Testis (tissue), 5 donors: ENCODE data around the gene TMEM106A. TPM values are rescaled to one million over a fixed set of nuclear protein-coding genes. Genes with fewer than 3 reads are reported as not detected.
"Not testable (repeated sequence)": the region's sequence is repeated elsewhere in the genome, so short reads cannot be mapped to it uniquely, and the experiment has no call there.

Experiments
- DNase-seq: peaks from one replicate; pipeline ENCODE4 v3.0.0-alpha.2; 2019
- H3K27ac ChIP-seq, 2 donors: fragments of 200-600 bp; sonication (generic); one replicate each; pipeline ENCODE4 v1.5.1; 2019
- H3K27me3 ChIP-seq: fragments of 200-600 bp; sonication (generic); one replicate; pipeline ENCODE4 v1.5.1; 2019
- H3K36me3 ChIP-seq: fragments of 200-600 bp; sonication (generic); one replicate; pipeline ENCODE4 v1.5.1; 2017; ENCODE audit warnings: low read depth; ENCODE audit errors: missing control alignments
- H3K4me1 ChIP-seq: fragments of 200-600 bp; sonication (generic); one replicate; pipeline ENCODE4 v1.5.1; 2019
- H3K4me3 ChIP-seq, 2 donors: fragments of 200-600 bp; sonication (generic); one replicate each; pipeline ENCODE4 v1.5.1; 2017 to 2019
- H3K9me3 ChIP-seq: fragments of 200-600 bp; sonication (generic); one replicate; pipeline ENCODE4 v1.5.1; 2017
- POLR2A ChIP-seq: fragments of 450-650 bp; IDR thresholded peaks from one replicate; pipeline ENCODE4 v1.6.1; 2017; ENCODE audit warnings: antibody characterized with exemption, mild to moderate bottlenecking, moderate library complexity
- WGBS, 2 donors: methylation state at CpG; one replicate each; pipeline ENCODE4 v1.1.5; 2018; 5-methylcytosine and 5-hydroxymethylcytosine counted together
- intact Hi-C: fragments of 100-400 bp; cut with DNase I; formaldehyde crosslinking; loops from one replicate; pipeline ENCODE4 v1.15.1; 2023; ENCODE audit warnings: low total_unique reads
- long read RNA-seq, 2 donors: transcript quantifications; one replicate each; lab custom pipeline, GENCODE V29; 2026
- polyA plus RNA-seq: library from polyadenylated mRNA; stranded (reverse); fragments of 350-450 nt; fragmentation: Illumina TruSeq; extraction: RNeasy Lipid Tissue Mini Kit (QIAGEN cat#74804); gene quantifications from one replicate; pipeline ENCODE4 v1.2.3, GENCODE V29; 2014; ENCODE audit warnings: low read depth, low replicate concordance; ENCODE audit not compliant: insufficient read depth
- total RNA-seq, 2 donors: library from RNA; depleted of rRNA; stranded (reverse); fragments of >200 nt; gene quantifications; one replicate each; pipeline ENCODE4 v1.2.3, GENCODE V29; 2016
- TF ChIP-seq, protein P1 (sequence below), 3 experiments: fragments of 450-650 bp in 2 of 3; fragments of 200-600 bp in 1 of 3; sonication (generic) in 1 of 3; IDR thresholded peaks; one replicate each; pipeline ENCODE4 v1.5.1; 2016 to 2019; ENCODE audit warnings: antibody characterized with exemption in 3 of 3, mild to moderate bottlenecking in 2 of 3, moderate library complexity in 1 of 3

The TMEM106A gene, protein sequence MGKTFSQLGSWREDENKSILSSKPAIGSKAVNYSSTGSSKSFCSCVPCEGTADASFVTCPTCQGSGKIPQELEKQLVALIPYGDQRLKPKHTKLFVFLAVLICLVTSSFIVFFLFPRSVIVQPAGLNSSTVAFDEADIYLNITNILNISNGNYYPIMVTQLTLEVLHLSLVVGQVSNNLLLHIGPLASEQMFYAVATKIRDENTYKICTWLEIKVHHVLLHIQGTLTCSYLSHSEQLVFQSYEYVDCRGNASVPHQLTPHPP
- total RNA-seq (1 to 10 TPM; 8.4 to 8.7 TPM), polyA plus RNA-seq (11.8 TPM)
- long read RNA-seq, donor 1 = 0 reads
- long read RNA-seq, donor 2 = 0 reads

DNA sequence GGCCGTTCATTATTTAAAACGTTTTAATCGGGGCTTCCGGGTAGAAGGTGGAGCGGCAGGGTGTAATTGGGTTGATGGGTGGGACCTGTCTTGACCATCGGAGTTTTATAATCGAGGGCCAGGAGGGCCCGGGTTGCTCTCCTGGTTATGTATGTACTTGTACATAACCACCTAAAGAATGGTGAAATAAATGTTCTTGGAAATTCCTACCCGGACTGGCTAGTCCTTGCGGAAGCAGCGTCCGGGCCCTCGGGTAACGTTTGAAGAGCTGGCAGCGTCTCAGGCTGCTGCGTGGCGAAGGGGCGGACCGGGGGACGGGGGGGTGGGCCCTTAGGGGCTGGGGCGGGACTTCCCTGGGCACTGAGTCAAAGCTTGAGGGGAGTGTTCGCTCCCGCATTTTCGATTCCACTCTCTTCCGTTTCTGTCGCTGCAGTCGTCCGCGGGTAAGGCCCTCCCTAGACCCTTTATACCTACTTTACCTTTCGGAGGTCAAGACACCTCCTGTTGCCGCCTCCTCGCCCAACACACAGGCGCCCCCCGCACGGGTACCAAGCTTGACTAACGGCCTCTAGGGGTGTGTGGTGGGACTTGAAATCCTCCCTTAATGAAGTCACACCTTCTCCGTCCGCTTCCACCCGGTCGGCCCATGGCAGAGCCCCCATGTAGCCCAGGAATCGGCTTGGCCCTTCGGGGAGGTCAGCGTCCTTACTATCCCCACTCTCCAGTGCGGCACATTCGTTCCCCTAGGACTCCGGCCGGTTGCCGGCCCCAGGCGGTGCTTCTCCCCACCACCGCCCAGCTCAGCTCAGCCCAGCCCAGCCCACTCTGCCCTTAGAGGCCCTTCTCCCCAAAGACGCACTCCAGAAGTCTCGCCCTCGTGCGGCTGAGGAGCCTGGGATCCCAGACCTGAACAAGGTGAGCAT, at the start of gene TMEM106A:
TMEM106A (plus strand) TSS at position 396 of the 923 bp plus-strand sequence. CDS start 1,167 bp downstream, outside the sequence.
- DNase-seq = peak; percentile 73
- intact Hi-C loops = no loop called here
- H3K27me3 ChIP-seq = no peaks in the 10 kb centered on the region
- H3K27ac ChIP-seq = peak within 1 kb of the TSS; percentile 56 to 71
- H3K4me3 ChIP-seq = peak within 1 kb of the TSS; percentile 59 to 69
- TF ChIP-seq POLR2A = no peak
- TF ChIP-seq, protein P1, sequence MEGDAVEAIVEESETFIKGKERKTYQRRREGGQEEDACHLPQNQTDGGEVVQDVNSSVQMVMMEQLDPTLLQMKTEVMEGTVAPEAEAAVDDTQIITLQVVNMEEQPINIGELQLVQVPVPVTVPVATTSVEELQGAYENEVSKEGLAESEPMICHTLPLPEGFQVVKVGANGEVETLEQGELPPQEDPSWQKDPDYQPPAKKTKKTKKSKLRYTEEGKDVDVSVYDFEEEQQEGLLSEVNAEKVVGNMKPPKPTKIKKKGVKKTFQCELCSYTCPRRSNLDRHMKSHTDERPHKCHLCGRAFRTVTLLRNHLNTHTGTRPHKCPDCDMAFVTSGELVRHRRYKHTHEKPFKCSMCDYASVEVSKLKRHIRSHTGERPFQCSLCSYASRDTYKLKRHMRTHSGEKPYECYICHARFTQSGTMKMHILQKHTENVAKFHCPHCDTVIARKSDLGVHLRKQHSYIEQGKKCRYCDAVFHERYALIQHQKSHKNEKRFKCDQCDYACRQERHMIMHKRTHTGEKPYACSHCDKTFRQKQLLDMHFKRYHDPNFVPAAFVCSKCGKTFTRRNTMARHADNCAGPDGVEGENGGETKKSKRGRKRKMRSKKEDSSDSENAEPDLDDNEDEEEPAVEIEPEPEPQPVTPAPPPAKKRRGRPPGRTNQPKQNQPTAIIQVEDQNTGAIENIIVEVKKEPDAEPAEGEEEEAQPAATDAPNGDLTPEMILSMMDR (IDR thresholded peaks at IDR 0.05) = peak in 1 of 3 experiments; percentile 12
- WGBS, 2 donors = 4 to 5% methylated on average over 31 to 54 of the region's 54 CpGs
- no peaks in the 10 kb centered on the region for H3K9me3 ChIP-seq
- peaks cover 13% of the 10 kb centered on the region for H3K4me1 ChIP-seq
- no peaks in the 10 kb centered on the region for H3K36me3 ChIP-seq

DNA sequence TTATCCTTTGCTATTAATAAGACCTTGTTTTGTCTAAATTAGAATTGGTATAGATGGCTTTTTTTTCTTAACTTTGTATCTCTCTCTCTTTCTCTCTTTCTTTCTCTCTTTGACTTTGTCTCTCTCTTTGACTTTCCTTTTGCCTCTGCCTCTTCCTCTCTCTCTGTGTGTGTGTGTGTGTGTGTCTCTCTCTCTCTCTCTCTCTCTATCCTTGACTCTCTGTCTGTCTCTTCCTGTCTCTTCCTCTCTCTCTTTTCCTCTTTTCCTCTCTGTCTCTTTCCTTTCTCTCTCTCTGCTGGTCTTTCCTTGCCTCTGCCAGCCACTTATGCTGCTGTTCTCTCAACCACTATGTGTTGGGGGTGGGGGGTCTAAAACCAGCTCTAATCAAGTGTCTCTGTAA, 45.7 kb upstream of the TMEM106A start:
- H3K4me3 ChIP-seq, H3K4me1 ChIP-seq, H3K9me3 ChIP-seq, H3K27ac ChIP-seq, H3K27me3 ChIP-seq, H3K36me3 ChIP-seq, DNase-seq, intact Hi-C loops: not testable (repeated sequence)

DNA sequence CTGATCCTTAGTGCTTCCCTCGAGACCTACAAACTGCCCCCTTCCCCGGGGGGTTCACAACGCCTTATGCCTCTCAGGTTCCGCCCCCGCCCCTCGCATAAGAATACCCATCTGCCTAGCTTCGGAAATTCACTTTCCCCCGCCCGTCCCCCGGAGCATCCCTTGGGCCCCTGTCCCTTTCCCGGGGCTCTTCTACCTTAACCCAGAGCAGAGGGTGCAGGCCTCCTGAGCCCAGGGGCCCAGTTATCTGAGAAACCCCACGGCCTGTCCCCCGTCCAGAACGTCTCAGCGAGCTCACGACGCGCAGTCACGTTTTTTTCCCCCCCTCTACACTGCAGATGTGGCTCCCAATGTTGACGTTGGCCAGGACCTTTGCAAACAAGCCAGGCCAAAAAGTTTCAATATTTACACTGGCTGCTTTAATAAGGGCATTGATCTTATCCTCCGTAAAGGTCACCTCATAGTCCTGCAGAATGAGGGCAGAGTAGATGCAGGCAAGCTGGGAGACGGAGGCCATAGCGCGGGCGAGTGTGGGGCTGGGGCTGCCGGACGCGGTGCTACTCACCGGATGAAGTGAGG, 42.0 kb upstream of the TMEM106A start:
- H3K27me3 ChIP-seq = no peaks in the 10 kb centered on the region
- WGBS, 2 donors = 0 to 1% methylated on average over 29 of the region's 29 CpGs
- peaks cover 23% of the 10 kb centered on the region for H3K4me1 ChIP-seq
- no peaks in the 10 kb centered on the region for H3K9me3 ChIP-seq
- TF ChIP-seq POLR2A = no peak
- TF ChIP-seq, protein P1 (IDR thresholded peaks at IDR 0.05) = no peak
- H3K4me3 ChIP-seq = peak overlapping the region; percentile 85 to 89
- peak; percentile 46 for DNase-seq
- peak overlapping the region; percentile 99 to 100 for H3K27ac ChIP-seq
- intact Hi-C loops = no loop called here
- H3K36me3 ChIP-seq = no peaks in the 10 kb centered on the region

DNA sequence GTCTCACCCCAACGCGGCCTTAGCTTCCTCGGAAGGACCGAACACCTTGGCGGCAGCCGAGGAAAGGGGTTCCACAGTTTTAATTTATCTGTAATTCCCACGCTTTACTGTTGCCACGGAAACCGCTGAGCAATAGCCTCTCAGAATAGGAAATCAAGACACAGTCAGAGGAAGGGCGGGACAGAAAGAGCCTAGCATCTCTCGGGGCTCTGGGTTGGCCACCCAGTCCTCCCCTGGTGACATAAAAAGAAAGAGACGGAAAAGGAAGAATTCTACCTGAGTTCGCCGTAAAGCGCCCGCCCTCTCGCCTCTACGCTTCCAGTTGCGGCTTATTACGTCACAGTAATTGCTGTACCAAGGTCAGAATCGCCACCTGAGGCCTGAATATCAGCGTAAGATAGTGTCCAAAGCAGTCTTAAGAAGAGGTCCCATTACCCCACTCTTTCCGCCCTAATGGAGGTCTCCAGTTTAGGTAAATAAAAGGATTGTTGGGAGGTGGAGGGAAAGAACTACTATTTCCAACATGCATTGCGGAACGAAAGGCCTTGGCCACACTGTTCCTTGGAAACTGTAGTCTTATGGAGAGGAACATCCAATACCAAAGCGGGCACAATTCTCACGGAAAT, 41.4 kb upstream of the TMEM106A start:
- peak overlapping the region; percentile 99 to 100 for H3K27ac ChIP-seq
- peak overlapping the region; percentile 85 to 89 for H3K4me3 ChIP-seq
- 0% methylated on average over 27 of the region's 27 CpGs for WGBS, 2 donors
- no peaks in the 10 kb centered on the region for H3K9me3 ChIP-seq
- DNase-seq = peak; percentile 97
- intact Hi-C loops = no loop called here
- no peaks in the 10 kb centered on the region for H3K36me3 ChIP-seq
- H3K4me1 ChIP-seq = peaks cover 28% of the 10 kb centered on the region
- peak; percentile 76 for TF ChIP-seq POLR2A
- TF ChIP-seq, protein P1 (IDR thresholded peaks at IDR 0.05) = no peak
- no peaks in the 10 kb centered on the region for H3K27me3 ChIP-seq
